ENCODE measurements around the gene TUBD1.

- TF ChIP-seq, protein P1, sequence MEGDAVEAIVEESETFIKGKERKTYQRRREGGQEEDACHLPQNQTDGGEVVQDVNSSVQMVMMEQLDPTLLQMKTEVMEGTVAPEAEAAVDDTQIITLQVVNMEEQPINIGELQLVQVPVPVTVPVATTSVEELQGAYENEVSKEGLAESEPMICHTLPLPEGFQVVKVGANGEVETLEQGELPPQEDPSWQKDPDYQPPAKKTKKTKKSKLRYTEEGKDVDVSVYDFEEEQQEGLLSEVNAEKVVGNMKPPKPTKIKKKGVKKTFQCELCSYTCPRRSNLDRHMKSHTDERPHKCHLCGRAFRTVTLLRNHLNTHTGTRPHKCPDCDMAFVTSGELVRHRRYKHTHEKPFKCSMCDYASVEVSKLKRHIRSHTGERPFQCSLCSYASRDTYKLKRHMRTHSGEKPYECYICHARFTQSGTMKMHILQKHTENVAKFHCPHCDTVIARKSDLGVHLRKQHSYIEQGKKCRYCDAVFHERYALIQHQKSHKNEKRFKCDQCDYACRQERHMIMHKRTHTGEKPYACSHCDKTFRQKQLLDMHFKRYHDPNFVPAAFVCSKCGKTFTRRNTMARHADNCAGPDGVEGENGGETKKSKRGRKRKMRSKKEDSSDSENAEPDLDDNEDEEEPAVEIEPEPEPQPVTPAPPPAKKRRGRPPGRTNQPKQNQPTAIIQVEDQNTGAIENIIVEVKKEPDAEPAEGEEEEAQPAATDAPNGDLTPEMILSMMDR (IDR thresholded peaks at IDR 0.05): no peak
- TF ChIP-seq POLR2A (IDR thresholded peaks at IDR 0.05) (no peak), EP300 (IDR thresholded peaks at IDR 0.05) (no peak)
These were observed 14.8 kb downstream of the TUBD1 start for GRCh38 chr17:59877965-59878364.

Data from tibial nerve (tissue), 4 donors.